LNCAP (cell line): ENCODE data around the gene CCDC6.

Experiments used
- CTCF ChIP-seq: fragments of 450-650 bp; IDR thresholded peaks from 2 replicates; pipeline ENCODE4 v1.5.1; 2017; ENCODE audit warnings: mild to moderate bottlenecking

Gene CCDC6

GRCh38 chr10:59801171-59801570, 105.2 kb downstream of the CCDC6 start:
- no peak for TF ChIP-seq CTCF

GRCh38 chr10:59799421-59799820, 106.9 kb downstream of the CCDC6 start:
- TF ChIP-seq CTCF, result no peak

GRCh38 chr10:59793919-59794318, 112.4 kb downstream of the CCDC6 start:
- no peak for TF ChIP-seq CTCF

GRCh38 chr10:59792812-59793211, 113.5 kb downstream of the CCDC6 start:
- TF ChIP-seq CTCF, result no peak

- TF ChIP-seq CTCF, result no peak
Measured at GRCh38 chr10:59791601-59792000, 114.8 kb downstream of the CCDC6 start.

GRCh38 chr10:59781511-59781910, 124.8 kb downstream of the CCDC6 start:
- TF ChIP-seq CTCF, result no peak

GRCh38 chr10:59779756-59780533, 126.4 kb downstream of the CCDC6 start:
- TF ChIP-seq CTCF, result no peak

- TF ChIP-seq CTCF, result no peak
Measured at GRCh38 chr10:59774451-59774850, 131.9 kb downstream of the CCDC6 start.
